SU-DHL-6 (cell line): ENCODE data around the gene GMDS.

Experiments used
- EZH2phosphoT487 ChIP-seq: fragments of 200-600 bp; sonication (generic), shearing (Covaris generic); conservative IDR thresholded peaks from 2 replicates; pipeline ENCODE4 v1.6.1; 2018; ENCODE audit warnings: mild to moderate bottlenecking, antibody characterized with exemption, low read length, moderate library complexity, mixed read lengths
- TF ChIP-seq, protein P1 (sequence below): fragments of 200-600 bp; sonication (generic); IDR thresholded peaks from one replicate; pipeline ENCODE4 v1.5.1; 2017; ENCODE audit warnings: antibody characterized with exemption, mild to moderate bottlenecking, low read length, moderate library complexity; ENCODE audit not compliant: insufficient read depth, poor library complexity, severe bottlenecking

DNA sequence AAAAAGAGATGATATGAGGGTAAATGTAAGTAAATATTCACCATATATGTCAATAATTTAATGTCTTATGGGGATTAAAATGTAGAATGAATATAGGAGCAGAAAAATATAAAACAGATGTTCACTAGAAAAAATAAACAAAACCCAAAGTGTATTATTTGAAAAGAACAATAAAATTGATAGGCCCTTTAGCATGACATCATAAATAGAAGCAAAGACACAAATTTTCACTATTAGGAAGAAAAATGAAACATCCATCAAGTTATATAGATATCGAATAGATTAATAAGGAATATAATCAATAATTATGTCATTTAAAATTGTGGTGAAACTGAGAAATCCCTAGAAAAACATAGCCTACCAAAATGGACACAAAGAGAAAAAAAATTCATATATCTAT lies 40.1 kb upstream of the GMDS start:
- TF ChIP-seq, protein P1, sequence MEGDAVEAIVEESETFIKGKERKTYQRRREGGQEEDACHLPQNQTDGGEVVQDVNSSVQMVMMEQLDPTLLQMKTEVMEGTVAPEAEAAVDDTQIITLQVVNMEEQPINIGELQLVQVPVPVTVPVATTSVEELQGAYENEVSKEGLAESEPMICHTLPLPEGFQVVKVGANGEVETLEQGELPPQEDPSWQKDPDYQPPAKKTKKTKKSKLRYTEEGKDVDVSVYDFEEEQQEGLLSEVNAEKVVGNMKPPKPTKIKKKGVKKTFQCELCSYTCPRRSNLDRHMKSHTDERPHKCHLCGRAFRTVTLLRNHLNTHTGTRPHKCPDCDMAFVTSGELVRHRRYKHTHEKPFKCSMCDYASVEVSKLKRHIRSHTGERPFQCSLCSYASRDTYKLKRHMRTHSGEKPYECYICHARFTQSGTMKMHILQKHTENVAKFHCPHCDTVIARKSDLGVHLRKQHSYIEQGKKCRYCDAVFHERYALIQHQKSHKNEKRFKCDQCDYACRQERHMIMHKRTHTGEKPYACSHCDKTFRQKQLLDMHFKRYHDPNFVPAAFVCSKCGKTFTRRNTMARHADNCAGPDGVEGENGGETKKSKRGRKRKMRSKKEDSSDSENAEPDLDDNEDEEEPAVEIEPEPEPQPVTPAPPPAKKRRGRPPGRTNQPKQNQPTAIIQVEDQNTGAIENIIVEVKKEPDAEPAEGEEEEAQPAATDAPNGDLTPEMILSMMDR, result no peak
- TF ChIP-seq EZH2phosphoT487, result no peak
